Measurements from ENCODE around the gene ARL8B.
"Not testable (repeated sequence)": the region's sequence is repeated elsewhere in the genome, so short reads cannot be mapped to it uniquely, and the experiment has no call there.

Gene ARL8B

GRCh38 chr3:5113726-5114125 is 8.4 kb upstream of the ARL8B start:
- not testable (repeated sequence) for DNase-seq

DNA sequence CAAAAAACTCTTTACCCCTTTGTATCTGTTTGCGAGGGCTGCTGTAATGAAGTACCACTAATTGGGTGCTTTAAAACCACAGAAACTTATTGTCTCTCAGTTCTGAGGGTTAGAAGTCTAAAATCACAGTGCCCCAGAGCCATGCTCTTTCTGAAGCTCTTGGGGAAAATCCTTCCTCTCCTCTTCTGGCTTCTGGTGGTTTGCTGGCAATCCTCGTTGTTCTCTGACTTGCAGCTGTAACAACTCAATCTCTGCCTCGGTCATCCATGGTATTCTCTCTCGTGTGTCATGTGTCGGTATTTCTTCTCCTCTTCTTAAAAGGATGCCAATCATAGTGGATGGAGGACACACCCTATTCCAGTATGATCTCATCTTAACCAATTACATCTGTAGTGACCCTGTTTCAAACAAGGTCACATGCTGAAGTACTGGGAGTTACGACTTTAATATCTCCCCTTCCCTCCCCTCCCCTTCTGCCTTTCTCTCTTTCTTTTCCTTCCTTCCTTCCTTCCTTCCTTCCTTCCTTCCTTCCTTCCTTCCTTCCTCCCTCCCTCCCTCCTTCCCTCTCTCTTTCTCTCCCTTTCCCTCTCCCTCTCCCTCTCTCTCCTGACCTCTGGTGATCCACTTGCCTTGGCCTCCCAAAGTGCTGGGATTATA is 6.5 kb upstream of the ARL8B start:
- no peak for DNase-seq

DNA sequence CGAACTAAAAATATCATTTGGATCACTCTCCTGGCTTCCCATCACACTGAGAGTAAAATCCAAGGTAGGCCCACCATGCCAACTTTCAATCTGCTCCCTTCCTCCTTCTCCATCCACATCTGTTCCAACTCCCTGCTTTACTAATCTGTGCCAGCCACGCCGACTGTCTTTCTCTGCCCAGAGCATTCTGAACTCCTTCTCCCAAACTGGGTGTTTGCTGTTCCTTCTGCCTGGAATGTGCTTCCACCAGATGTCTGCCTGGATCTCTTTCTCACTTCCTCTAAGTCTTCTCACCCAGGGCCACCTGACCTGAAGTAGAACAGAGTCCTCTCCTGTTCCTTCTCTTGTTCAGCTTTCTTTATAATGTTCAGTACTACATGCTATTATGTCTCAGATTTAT is 5.6 kb upstream of the ARL8B start:
- no peak for DNase-seq

DNA sequence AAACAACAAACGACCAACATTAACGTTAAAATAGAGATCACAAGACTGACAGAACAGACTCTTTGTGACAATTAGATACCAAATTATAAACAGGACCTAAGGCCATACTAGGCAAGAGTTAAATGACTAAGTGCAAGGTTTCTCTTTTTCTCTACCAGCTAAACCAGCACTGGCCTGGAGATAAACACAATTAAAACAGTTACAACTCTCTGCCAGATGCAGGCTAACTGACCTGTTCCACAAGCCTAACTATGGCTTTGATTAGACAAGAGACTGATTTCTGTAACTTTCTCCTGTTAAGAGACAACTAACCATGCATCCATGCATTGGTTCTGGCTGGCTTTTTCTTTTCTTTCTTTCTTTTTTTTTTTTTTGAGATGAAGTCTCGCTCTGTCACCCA is 1.6 kb upstream of the ARL8B start:
- no peak for DNase-seq

GRCh38 chr3:5122741-5123706 is 932 bp downstream of the ARL8B start:
- no peak for DNase-seq

DNA sequence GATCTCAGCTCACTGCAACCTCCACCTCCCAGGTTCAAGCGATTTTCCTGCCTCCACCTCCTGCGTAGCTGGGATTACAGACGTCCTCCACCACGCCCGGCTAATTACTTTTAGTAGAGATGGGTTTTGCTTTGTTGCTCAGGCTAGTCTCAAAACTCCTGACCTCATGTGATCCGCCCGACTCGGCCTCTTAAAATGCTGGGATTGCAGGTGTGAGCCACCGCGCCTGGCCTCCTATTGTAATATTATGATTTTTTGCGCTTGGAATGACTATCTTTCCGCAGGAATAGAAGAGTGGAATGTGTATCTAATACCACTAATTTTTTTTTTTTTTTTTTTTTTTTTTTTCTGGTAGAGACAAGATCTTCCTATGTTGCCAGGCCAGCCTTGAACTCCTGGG is 1.8 kb downstream of the ARL8B start:
- no peak for DNase-seq

- no peak for DNase-seq
These were observed 4.5 kb downstream of the ARL8B start for GRCh38 chr3:5126586-5126985.

GRCh38 chr3:5128849-5129248 is 6.8 kb downstream of the ARL8B start:
- DNase-seq = no peak

DNA sequence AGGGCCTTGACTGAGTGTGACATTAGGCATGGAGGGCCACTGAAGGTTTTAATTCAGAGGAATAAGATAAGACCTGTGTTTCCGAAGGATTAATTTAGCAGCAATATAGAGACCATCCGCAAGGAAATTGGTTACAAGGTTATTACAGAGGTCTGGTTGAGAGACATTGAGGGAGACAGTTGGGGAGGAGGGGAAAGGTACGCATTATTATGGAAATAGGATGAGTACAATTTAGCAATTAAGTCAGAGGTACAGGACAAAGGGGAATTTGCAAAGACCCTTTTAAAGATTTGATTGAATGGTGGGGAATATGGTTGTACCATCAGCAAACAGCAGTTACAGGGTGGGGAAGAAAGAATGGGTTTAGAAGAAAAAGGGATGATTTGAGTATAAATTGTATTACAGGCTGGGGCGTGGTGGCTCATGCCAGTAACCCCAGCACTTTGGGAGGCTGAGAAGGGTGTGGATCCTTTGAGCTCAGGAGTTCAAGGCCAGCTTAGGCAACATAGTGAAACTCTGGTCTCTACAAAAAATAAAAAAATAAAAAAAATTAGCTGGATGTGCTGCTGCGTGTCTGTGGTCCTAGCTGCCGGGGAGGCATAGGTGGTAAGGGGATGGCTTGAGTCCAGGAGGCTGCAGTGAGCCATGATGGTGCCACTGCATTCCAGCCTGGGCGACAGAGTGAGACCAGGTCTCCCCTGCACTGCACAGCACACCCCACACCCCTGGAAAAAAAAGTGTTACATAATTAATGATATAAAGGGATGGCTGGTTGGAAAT is 11.3 kb downstream of the ARL8B start:
- DNase-seq = no peak

DNA sequence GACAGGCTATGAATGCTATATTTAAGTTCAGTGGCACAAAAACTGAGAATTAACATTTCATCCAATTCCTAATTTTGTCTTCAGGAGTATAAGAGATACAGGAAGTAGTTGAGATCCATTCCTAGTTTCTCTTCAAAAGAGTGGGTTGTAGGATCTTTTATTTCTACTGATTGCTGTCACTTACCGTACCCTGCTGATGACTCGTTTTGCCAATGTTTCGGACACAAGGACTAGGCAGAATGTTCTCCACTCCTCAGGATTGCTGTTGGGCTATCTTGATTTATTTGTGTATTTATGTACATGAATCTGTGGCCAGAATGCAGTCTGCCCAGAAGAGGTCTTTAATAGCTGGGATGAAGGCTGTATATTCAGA is 11.9 kb downstream of the ARL8B start:
- no peak for DNase-seq

DNA sequence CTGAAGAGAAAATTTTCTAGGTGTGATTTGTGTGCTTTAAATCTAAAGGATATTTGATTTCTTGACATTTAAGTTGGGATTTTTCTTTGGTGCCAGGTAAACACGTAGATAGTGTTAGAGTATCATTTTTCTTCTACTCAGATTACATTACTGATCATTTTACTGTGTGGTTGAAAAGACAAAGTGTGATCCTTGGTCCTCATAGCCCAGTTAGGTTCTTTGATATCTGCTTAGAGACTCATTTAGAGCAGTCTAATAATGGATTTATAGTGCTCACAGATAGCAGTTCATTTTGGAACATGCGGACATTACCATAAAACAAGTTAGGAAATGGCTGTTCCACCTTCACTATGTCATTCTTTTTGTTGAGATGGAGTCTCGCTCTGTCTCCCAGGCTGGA is 12.4 kb downstream of the ARL8B start:
- no peak for DNase-seq

- DNase-seq = no peak
These were observed 14.3 kb downstream of the ARL8B start for GRCh38 chr3:5136211-5136918.

DNA sequence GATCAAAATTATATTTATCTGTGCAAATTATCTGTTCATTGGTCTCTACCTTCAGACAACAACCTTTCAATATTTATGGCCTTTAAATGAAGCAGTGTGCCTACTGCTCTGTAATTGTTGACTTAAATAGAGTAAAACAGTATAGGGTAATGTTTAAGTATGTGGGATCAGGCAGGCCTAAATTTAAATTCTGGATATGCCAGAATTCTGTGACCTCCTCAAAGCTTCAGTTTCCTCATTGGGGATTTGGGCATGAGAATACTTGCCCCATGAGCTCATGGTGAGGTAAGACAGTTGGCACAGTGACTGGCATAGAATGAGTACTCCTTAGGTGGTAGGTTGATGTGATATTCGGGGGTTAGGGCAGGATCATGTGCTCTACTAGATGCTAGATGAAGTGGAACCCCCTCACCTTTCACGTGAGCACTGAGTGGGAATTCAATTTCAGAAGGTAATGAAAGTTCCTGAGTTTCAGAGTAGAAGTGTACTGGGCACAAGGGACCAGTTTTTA is 14.9 kb downstream of the ARL8B start:
- no peak for DNase-seq

DNA sequence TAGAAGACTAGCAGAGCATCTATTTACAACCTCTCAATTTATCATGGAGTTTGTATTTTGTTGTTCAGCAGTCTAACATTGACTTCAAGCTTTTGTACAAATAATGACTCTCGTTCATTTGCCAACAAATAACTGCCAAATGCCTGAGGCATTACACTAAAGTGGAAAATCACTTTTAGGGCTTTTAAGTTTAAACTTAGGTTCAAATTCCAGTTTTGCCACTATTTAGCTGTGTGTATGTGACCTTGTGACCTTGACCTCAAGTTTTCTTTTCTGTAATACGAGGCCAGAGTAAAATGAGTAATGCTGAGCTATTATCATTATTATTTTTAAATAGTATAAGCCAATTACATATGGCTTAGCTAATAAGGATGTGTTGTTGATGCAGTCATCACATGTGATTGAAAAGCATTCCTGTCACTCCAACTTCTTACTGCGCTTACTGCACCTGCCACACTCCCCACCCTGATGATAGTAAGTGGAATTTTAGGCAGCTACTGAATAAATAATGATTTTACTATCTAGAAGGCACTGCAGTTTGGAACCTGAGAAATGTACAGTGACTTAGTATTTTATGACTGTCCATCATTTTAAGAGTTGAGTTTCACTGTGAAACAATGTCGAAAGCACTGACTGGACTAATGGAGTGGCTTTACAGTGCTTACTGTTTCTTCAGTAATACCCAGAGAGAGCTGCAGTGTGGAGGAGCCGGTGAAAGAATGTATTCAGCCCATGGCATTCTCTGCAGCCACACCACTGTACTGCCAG is 16.3 kb downstream of the ARL8B start:
- DNase-seq = no peak

GRCh38 chr3:5140230-5140621 is 18.1 kb downstream of the ARL8B start:
- no peak for DNase-seq

DNA sequence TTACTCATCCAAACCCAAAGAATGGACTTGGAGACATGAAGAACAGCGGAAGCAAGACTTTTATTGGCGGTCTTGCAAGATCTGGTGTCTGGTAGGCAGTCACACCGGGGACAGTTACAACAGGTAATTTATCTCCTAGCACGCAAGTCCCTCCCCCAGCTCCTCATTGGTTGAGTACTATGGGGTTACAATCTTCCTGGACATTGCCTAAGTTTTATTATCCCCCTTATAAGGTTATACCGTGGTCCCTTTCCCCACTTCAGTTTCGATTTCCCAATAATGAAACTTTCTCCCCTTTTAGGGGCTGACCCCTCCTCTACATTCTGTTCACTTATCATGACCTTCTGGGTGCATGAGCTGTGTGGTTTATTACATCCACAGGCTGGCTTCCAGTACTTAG is 18.7 kb downstream of the ARL8B start:
- DNase-seq = no peak

DNA sequence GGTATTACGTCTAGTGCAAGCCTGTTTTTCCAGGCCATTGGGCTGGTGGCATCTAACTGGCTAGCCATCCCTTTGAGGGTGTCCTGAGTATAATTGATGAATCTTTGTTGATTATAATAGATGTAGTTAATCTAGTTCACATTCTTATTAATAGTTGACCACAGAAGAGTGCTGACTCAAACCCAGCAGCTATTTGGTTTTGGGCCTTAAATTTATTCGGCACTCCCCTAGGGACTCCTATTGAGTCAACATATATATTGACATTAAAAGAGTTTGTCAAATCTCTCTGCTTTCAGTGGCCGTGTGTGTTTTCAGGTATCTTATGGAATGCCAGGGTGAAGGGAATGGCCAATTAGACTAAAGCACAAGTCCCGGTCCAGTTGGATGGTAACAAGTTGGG is 19.7 kb downstream of the ARL8B start:
- DNase-seq = no peak

- no peak for DNase-seq
These were observed 21.4 kb downstream of the ARL8B start for GRCh38 chr3:5143464-5143863.

- DNase-seq = no peak
These were observed 22.4 kb downstream of the ARL8B start for GRCh38 chr3:5144316-5144994.

- DNase-seq = no peak
These were observed 23.0 kb downstream of the ARL8B start for GRCh38 chr3:5145120-5145519.

DNA sequence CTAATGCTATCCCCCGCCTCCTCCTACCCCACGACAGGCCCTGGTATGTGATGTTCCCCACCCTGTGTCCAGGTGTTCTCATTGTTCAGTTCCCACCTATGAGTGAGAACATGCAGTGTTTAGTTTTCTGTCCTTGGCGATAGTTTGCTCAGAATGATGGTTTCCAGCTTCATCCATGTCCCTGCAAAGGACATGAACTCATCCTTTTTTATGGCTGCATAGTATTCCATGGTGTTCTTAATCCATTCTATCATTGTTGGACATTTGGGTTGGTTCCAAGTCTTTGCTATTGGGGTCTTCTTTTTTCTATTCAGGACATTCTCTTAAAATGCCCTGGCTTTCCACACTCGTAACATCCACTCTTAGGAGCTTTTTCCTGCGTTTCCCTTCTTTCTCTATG is 25.1 kb downstream of the ARL8B start:
- DNase-seq = not testable (repeated sequence)

All from NCI-H2107 (cell line).